GM19438 (cell line): ENCODE results near the gene CLSTN1.
"Not testable (repeated sequence)": the region's sequence is repeated elsewhere in the genome, so short reads cannot be mapped to it uniquely, and the experiment has no call there.

Source experiments
- ATAC-seq: cut with Tn5 transposase; IDR thresholded peaks from one replicate; pipeline ENCODE4 v1.9.1; 2021; ENCODE audit warnings: low read depth; ENCODE audit not compliant: unreplicated experiment

Gene CLSTN1

DNA sequence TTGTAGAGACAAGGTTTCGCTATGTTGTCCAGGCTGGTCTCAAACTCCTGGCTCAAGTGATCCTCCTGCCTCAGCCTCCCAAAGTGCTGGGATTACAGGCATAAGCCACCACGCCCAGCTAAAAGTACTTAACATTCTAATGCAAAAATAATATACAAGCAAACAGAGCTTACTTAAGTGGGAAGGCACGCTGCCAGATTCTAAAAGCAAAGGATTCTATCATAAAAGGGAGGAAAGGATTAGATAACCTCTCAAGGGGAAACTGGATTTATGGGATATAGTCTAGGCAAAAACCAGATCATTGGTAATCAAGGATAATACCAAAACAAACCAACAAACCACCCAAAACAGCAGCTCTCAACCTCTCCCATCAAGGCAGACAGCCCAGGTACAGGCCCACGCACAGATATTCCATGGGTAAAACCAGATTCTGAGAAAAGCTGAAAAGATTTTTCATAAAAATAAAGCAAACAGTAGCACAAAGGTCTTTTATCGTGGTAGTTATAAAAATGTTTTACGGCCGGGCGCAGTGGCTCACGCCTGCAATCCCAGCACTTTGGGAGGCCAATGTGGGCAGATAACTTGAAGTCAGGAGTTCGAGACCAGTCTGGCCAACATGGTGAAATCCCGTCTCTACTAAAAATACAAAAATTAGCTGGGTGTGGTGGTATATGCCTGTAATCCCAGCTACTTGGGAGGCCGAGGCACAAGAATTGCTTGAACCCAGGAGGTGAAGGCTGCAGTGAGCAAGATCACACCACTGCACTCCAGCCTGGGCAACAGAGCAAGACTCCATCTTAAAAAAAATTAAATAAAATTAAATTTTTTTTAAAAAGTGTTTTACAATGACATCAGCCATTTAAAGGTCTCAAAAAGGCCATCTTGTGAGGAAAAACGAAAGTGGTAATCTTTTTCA, 20.5 kb downstream of the CLSTN1 start:
- not testable (repeated sequence) for ATAC-seq

DNA sequence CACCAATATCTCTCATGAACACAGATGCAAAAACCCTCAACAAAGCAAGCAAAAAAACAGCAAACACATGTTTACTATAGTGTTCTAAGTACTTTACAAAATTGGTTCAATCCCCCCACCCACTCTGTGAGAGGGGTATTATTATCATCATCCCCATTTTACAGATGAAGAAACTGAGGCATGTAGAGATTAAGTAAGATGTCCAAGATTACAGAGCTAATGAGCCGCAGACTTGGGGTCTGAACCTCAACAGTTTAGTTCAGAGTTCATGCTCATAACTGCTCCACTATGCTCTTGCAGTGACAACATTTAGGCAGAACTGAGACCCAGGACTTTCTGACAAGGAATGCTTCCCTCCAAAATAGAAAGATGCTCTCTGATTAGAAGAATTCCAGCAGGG, 21.9 kb downstream of the CLSTN1 start:
- ATAC-seq: no peak

DNA sequence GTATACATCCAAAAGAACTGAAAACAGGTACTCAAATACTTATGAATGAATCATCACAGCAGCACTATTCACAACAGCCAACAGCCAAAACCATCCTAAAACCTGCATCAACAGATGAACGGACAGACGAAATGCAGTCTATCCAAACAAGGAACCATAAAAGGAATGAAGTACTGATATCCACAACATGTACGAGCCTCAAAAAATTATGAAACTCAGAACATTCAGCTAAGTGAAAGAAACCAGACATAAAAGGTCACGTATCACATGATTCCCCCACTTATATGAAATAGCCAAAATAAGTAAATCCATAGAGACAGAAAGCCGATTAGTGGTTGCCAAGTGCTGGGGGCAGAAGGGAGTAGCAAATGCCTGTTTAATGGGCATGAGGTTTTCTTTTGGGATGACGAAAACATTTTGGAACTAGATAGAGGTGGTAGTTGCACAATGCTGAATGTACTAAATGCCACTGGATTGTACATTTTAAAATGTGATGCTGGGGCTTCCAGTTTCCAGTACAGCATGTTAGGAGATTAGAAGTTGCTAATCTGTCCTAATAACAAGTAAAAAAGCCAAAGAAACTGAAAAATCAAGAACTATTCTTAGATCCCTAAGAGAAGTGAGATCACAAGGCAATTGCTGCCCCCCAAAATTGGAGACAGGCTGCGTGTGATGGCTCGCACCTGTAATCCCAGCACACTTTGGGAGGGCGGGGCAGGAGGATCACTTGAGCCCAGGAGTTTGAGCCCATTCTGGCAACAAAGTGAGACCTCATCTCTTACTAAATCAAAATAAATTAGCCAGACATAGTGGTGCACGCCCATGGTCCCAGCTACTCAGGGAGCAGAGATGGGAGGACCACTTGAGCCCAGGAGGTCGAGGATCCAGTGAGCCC, 25.3 kb downstream of the CLSTN1 start:
- ATAC-seq: no peak

DNA sequence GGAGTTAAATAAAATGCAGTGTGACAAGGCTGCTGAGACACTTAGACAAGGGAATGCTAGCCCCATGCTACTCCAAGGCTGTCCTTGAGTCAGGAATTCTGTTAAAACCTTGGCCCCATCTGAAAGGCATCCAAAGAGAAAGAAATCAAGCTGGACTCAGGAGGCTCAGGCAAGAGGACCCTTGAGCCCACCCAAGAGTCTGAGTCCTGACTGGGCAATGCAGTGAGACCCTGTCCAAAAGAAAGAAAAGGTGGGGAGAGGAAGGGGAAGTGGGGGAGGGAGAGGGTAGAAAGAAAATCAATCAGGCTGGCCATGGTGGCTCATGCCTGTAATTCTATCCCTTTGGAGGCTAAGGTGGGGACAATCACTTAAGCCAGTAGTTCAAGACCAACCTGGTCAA, 26.7 kb downstream of the CLSTN1 start:
- ATAC-seq: no peak

DNA sequence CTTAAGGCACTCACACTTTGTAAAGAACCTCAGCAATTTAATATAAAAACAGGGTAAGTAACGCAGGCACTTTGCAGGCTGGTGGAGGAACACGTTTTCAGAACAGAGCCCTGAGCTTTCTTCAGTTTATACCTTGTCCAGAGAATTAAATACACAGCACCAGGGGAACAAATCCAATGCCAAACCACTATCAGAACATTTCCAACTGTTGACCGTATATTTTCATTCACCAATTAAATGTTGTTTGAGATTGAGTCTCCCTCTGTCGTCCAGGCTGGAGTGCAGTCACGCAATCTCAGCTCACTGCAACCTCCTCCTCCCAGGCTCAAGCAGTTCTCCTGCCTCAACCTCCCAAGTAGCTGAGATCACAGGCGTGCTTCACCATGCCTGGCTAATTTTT, 29.7 kb downstream of the CLSTN1 start:
- ATAC-seq: no peak

DNA sequence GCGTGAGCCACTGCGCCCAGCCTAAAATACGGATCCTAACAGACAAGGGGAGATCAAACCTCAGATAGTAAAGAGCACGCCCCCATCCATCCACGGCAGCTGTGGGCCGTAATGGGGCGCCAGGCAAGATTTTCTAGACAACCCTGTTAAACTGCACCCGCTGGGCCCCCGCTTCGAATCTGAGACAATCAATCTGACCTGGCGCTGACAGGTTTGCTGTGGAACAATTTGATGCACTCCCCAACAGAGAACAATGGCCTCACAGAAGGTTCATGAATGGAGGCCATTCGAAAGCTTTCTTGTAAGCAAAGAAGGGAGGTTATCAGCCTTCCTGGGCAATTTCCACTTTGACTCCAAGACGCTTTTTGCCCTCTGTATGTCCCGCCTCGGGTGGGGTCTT, 30.5 kb downstream of the CLSTN1 start:
- no peak for ATAC-seq

DNA sequence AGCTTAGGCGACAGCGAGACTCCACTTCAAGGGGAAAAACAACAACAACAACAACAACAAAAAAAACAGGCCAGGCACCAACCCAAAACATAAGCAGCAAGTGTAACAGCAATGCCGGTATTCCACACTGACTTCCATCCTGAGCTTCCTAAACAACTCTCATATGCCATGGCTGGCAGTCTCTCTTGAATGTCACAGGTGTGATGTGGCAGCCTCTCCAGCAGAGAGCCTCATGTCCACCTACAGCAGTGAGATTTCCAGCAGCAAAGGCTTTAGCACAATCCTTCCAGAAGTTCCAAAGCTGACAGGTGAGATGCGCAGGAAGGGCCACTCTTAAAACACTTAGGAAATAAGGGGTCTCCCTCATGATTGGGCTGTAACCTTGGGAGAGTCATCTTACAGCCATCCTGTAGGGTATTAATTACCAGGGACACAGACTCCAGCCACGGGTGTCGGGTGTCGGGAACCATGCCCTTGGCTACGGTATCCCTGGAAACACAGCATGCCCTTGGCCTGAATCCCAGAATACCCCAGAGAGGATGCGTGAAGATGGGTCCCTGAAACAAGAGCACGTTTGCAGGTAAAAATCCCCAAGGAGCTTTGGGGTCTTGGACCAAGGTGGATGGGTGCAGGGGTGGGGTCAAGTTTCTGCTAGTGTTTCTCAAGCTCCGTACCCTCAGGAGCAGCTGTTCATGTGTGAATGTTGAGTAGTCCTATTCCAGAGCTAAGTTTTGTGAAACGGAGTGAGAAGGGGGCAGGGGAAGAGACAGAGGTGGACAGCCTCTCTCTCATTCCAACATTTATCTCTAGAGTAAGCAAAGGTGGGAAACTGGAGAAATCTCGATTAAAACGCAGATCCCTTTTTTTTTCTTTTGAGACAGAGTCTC, 31.4 kb downstream of the CLSTN1 start:
- ATAC-seq: no peak

DNA sequence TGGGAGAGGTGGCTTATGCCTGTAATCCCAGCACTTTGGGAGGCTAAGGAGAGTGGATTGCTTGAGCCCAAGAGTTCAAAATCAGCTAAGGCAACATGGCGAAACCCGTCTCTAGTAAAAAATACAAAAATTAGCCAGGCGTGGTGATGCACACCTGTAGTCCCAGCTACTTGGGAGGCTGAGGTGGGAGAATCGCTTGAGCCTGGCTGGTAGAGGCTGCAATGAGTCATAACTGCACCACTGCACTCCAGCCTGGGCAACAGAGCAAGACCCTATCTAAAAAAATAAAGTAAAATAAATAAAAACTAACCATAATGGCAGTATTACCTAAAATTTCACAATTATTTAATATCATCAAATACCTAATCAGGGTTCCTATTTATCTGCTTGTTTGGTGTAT, 34.1 kb downstream of the CLSTN1 start:
- not testable (repeated sequence) for ATAC-seq

DNA sequence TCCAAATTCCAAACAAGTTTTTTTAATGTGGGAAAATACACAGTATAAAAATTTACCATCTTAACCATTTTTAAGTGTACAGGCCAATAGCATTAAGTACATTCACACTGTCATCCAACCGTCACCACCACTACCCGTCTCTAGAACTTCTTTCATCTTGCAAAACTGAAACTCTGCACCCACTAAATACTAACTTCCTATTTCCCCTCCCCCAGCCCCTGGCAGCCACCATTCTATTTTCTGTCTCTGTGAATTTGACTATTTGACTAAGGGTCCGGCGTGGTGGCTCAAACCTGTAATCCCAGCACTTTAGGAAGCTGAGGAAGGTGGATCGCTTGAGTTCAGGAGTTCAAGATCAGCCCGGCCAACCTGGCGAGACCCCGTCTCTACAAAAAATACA, 36.1 kb downstream of the CLSTN1 start:
- ATAC-seq: peak; percentile 75

DNA sequence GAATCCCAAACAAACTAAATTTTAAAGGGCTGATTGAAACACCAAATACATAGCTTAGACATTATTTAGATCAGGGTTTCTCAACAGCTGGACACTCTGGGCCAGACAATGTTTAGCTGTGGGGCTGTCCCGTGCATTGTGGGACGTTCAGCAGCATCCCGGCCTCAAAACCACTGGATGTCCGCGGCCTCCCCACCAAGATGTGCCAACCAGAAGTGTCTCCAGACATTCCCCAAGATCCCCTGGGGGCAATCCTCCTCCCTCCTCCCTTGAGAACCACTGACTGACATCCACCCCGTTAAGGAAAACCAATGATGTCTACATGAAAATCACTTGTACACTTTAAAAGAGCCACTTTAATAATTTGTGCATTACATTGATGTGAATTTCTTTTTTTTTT, 38.4 kb downstream of the CLSTN1 start:
- no peak for ATAC-seq

DNA sequence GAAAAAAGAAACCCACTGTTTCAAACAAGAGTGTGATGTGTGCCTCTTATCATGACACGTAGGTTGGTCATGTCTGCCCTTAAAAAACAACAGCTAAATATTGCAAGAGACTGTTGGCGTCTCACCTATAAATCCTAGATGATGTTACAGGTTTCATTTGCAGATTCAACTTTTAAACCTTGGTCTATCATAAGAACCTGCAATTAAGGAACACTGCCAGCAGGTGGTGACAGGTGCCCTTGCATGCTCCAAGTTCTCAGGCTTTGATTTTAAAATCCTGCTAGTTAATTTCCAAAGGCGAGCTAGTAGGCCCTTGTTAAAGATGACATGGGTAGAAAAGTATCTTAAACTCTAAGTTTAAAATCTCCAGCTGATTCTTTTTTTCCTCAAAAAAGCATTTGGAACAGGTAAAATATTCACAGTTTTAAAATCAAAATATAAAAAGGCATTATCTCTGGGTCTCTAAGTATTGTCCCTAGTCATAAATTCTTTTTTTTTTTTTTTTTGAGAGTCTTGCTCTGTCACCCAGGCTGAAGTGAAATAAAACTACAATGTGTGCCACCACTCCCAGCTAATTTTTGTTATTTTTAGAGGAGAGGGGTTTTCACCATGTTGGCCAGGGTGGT, 39.1 kb downstream of the CLSTN1 start:
- ATAC-seq: no peak

DNA sequence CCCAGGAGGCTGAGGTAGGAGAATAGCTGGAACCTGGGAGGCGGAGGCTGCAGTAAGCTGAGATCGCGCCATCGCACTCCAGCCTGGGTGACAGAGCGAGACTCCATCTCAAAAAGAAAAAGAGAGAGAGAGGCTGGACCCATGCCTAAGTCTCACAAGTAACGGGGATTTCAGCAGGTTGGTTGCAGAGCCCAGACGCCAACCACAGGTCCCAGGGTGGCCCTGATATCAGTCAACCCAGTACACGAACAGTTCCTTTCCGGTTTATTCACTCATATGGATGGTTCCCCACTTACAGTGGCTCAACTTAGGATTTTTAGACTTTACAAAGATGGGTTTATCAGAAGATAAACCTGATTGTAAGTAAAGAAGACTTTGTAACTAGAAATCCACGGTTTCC, 40.9 kb downstream of the CLSTN1 start:
- no peak for ATAC-seq

DNA sequence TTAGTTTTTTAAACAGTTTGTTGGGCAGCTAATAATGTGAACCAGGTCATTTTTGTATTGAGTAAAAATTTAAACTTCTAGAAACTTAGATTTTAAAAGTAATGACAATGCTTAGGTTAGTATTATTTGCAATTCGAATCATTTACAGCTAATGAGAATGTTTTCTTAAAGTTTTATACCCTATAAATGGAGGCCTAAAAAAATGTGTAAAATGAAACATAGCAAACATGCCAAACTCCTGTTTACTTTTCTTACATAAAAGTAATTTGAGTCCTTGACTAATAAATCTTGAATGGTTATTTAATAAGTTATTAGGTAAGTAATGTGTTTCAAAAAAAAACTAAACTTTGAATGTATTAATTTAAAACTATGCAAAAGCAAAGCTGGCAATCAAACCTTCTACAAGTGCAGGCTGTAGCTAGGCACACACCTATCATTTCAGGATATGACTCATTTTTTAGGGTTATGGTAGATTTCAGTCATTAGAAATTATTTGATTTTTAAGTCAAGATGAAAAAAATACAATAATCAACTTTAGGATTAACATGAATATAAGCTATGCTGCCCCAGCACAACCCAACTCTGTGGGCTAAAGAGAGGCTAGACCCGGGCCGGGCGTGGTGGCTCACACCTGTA, 41.5 kb downstream of the CLSTN1 start:
- ATAC-seq: no peak

DNA sequence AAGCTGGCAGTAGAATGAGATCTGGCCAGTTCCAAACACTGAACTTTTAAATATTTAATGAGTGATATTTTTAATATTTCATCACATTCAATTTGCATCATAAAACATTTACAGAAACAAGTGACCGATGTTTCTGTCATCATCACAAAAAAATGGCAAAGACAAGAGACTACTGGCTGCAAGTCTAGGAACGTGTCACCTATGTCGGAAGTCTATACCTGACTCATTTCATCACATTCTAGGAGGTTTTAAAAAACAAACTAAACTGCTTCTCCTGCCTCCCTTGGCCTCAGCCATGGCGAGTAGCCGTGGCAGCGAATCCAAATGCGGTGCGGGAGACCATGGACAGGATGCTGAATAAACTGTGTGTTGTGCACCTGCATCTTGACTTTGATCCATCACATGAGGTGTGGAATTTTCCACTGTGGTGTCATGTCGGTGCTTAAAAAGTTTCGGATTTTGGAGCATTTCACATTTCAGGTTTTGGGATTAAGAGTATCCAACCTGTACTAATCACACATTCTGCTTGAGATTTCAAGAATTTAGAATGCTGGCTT, 43.1 kb downstream of the CLSTN1 start:
- ATAC-seq: no peak

DNA sequence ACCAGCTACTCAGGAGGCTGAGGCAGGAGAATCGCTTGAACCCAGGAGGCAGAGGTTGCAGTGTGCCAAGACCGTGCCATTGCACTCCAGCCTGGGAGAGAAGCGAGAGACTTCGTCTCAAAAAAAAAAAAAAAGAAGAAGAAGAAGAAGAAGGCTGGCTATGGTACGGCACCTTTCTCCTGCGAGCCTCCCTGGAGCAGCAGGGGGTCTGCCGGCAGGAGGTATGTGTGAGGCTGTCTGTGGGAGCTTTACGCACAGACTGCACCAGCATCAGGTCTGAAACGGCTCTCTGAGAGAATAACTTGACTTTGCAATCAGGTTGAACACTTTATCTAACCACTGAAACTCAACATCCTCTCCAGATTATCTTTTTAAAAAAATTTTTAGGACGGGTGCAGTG, 44.9 kb downstream of the CLSTN1 start:
- ATAC-seq: no peak

DNA sequence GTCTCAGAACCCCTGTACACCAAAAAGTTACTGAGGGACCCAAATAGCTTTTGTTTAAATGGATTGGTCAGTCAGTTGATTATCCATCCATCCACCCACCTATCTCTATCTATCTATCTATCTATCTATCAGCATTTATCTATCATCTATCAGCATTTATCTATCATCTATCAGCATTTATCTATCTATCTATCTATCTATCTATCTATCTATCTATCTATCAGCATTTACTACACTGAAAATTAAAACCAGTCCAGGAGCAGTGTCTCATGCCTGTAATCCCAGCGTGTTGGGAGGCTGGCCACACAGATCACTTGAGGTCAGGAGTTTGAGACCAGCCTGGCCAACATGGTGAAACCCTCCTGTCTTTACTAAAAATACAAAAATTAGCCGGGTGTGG, 47.1 kb downstream of the CLSTN1 start:
- ATAC-seq: no peak

DNA sequence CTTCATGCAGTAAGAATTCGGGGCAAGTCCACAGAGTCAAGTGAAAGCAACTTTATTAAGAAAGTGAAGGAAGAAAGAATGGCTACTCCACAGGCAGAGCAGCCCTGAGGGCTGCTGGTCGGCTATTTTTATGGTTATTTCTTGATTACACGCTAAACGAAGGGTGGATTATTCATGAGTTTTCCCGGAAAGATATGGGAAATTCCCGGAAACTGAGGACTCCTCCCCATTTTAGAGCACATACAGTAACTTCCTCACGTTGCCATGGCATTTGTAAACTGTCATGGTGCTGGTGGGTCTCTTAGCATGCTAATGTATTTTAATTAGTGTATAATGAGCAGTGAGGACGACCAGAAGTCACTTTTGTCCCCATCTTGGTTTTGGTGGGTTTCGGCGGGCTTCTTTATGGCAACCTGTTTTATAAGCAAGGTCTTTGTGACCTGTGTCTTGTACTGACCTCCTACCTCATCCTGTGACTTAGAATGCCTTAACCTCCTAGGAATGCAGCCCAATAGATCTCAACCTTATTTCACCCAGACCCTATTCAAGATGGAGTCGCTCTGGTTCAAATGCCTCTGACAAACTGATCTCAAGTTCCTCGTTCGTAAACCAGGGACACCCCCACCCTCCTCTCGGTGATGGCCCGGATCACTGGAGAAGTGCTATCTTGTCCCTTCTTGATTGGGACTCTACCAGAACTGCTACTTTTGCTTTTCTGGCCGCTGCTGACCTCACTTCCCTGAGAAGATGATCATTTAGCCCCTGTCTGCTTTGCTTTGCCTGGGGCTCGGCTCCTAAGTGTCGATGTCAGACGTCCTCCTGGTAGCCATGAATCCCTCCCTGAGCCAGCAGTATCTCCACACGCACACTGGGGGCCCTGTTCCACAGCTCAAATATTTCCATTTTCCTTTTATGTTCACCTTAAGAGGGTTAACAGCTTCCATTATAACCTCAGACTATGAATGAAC, 48.8 kb downstream of the CLSTN1 start:
- no peak for ATAC-seq

DNA sequence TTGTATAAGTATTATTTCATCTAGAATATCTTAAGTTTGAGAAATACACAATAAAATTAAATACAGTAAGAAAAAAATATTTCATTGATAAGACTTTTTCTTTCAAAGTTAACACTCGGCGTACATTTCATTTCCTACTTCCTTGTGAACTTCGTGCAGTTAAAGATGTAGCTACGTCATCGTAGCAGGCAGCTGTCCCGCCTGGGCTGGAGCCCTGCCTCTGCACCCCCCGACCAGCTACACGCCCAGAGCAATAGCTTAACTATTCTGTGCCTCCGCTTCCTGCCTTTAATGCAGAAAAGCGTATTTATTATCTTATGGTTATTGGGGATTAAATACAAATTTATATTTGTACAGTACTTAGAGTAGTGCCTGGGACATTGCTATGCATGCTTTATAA, 53.5 kb downstream of the CLSTN1 start:
- no peak for ATAC-seq
